ENCODE measurements around the gene URB2. TPM values are rescaled to one million over a fixed set of nuclear protein-coding genes. Genes with fewer than 3 reads are reported as not detected.
"Not testable (repeated sequence)": the region's sequence is repeated elsewhere in the genome, so short reads cannot be mapped to it uniquely, and the experiment has no call there.

URB2 gene
- total RNA-seq, 1 experiment from 2014 or later = 21.9 TPM

- H3K36me3 ChIP-seq (ENCODE audit: control insufficient read depth, insufficient read depth, low read length); H3K27ac ChIP-seq (ENCODE audit: low read length); H3K4me3 ChIP-seq (ENCODE audit: low read depth in 2 of 2, low read length in 2 of 2); H3K27me3 ChIP-seq (ENCODE audit: control insufficient read depth, insufficient read depth, low read length); ATAC-seq; H3K9me3 ChIP-seq (ENCODE audit: control insufficient read depth, insufficient read depth, low read depth, low read length); CTCF ChIA-PET; in situ Hi-C loops (cut with HindIII; ENCODE audit: low pct_unique_long_range_greater_than_20kb, low sequenced_read_pairs); BruUV-seq (replicated peaks); DNase-seq (ENCODE audit: low read depth, low spot score); intact Hi-C loops (cut with micrococcal nuclease; ENCODE audit: unreplicated experiment); POLR2A ChIA-PET: not testable (repeated sequence)
- peaks cover 14% of the 10 kb centered on the region for H3K4me1 ChIP-seq (ENCODE audit: control insufficient read depth, insufficient read depth, low read length)
Measured at GRCh38 chr1:229622641-229623120, 3.4 kb upstream of the URB2 start.

DNA sequence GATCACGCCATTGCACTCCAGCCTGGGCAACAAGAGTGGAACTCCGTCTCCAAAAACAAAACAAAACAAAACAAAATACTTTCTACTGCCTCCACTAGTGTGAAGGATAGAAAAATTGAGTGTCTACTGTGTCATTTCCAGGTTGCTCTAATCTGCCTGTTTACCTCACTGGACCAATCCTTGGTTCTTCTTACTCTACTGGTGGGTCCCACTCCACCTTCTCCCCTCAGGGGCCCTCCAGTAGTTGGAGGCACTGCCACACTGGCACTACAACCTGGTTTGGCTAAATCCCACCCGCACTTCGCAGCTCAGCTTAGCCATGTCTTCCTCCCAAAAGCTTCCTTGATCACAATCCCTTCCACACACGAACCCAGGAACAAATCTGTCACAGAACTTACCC is 2.8 kb upstream of the URB2 start:
- POLR2A ChIA-PET = no interaction called here
- in situ Hi-C loops (cut with HindIII; ENCODE audit: low pct_unique_long_range_greater_than_20kb, low sequenced_read_pairs) = no loop called here
- no peak for TF ChIP-seq TCF7L2 (IDR thresholded peaks at IDR 0.05; ENCODE audit: low read depth, low read length)
- TF ChIP-seq, protein P1, sequence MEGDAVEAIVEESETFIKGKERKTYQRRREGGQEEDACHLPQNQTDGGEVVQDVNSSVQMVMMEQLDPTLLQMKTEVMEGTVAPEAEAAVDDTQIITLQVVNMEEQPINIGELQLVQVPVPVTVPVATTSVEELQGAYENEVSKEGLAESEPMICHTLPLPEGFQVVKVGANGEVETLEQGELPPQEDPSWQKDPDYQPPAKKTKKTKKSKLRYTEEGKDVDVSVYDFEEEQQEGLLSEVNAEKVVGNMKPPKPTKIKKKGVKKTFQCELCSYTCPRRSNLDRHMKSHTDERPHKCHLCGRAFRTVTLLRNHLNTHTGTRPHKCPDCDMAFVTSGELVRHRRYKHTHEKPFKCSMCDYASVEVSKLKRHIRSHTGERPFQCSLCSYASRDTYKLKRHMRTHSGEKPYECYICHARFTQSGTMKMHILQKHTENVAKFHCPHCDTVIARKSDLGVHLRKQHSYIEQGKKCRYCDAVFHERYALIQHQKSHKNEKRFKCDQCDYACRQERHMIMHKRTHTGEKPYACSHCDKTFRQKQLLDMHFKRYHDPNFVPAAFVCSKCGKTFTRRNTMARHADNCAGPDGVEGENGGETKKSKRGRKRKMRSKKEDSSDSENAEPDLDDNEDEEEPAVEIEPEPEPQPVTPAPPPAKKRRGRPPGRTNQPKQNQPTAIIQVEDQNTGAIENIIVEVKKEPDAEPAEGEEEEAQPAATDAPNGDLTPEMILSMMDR (IDR thresholded peaks at IDR 0.05) = no peak
- TF ChIP-seq POLR2AphosphoS5 (IDR thresholded peaks at IDR 0.05; ENCODE audit: low read depth, low read length) = no peak
- TF ChIP-seq, protein P2, sequence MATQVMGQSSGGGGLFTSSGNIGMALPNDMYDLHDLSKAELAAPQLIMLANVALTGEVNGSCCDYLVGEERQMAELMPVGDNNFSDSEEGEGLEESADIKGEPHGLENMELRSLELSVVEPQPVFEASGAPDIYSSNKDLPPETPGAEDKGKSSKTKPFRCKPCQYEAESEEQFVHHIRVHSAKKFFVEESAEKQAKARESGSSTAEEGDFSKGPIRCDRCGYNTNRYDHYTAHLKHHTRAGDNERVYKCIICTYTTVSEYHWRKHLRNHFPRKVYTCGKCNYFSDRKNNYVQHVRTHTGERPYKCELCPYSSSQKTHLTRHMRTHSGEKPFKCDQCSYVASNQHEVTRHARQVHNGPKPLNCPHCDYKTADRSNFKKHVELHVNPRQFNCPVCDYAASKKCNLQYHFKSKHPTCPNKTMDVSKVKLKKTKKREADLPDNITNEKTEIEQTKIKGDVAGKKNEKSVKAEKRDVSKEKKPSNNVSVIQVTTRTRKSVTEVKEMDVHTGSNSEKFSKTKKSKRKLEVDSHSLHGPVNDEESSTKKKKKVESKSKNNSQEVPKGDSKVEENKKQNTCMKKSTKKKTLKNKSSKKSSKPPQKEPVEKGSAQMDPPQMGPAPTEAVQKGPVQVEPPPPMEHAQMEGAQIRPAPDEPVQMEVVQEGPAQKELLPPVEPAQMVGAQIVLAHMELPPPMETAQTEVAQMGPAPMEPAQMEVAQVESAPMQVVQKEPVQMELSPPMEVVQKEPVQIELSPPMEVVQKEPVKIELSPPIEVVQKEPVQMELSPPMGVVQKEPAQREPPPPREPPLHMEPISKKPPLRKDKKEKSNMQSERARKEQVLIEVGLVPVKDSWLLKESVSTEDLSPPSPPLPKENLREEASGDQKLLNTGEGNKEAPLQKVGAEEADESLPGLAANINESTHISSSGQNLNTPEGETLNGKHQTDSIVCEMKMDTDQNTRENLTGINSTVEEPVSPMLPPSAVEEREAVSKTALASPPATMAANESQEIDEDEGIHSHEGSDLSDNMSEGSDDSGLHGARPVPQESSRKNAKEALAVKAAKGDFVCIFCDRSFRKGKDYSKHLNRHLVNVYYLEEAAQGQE (IDR thresholded peaks at IDR 0.05; ENCODE audit: insufficient read depth in 1 of 2, low read depth in 2 of 2, low read length in 1 of 2) = no peak
- no peak for TF ChIP-seq SIN3A (IDR thresholded peaks at IDR 0.05; ENCODE audit: borderline replicate concordance, insufficient read depth, low read depth, low read length)
- no peaks in the 10 kb centered on the region for H3K27me3 ChIP-seq (ENCODE audit: control insufficient read depth, insufficient read depth, low read length)
- intact Hi-C loops (cut with micrococcal nuclease; ENCODE audit: unreplicated experiment) = no loop called here
- no peak for DNase-seq (ENCODE audit: low read depth, low spot score)
- peaks cover 16% of the 10 kb centered on the region for H3K4me1 ChIP-seq (ENCODE audit: control insufficient read depth, insufficient read depth, low read length)
- CTCF ChIA-PET = interaction anchor here (0.6 kb wide), 1 partner anchor 66 kb away, joined by 4 read pairs; no protein-coding TSS in a partner anchor
- no peak overlapping the region for H3K27ac ChIP-seq (ENCODE audit: low read length)
- BruUV-seq (replicated peaks) = no TSS peak
- peaks cover 4% of the 10 kb centered on the region for H3K36me3 ChIP-seq (ENCODE audit: control insufficient read depth, insufficient read depth, low read length)
- ATAC-seq = no peak
- no peak overlapping the region for H3K4me3 ChIP-seq (ENCODE audit: low read depth in 2 of 2, low read length in 2 of 2)
- H3K9me3 ChIP-seq (ENCODE audit: control insufficient read depth, insufficient read depth, low read depth, low read length) = no peaks in the 10 kb centered on the region

- Histone ChIP-seq H3K27ac (ENCODE audit: low read length) (no peak overlapping the region; the same call in 1 of the 2 replicates), H3K4me3 (ENCODE audit: low read depth in 2 of 2, low read length in 2 of 2) (no peak overlapping the region), H3K36me3 (ENCODE audit: control insufficient read depth, insufficient read depth, low read length) (peaks cover 4% of the 10 kb centered on the region), H3K9me3 (ENCODE audit: control insufficient read depth, insufficient read depth, low read depth, low read length) (no peaks in the 10 kb centered on the region), H3K27me3 (ENCODE audit: control insufficient read depth, insufficient read depth, low read length) (no peaks in the 10 kb centered on the region), H3K4me1 (ENCODE audit: control insufficient read depth, insufficient read depth, low read length) (peaks cover 18% of the 10 kb centered on the region)
- TF ChIP-seq, protein P1 (IDR thresholded peaks at IDR 0.05) = no peak
- no peak for TF ChIP-seq SIN3A (IDR thresholded peaks at IDR 0.05; ENCODE audit: borderline replicate concordance, insufficient read depth, low read depth, low read length)
- no peak for TF ChIP-seq TCF7L2 (IDR thresholded peaks at IDR 0.05; ENCODE audit: low read depth, low read length)
- TF ChIP-seq POLR2AphosphoS5 (IDR thresholded peaks at IDR 0.05; ENCODE audit: low read depth, low read length) = no peak
- TF ChIP-seq, protein P2 (IDR thresholded peaks at IDR 0.05; ENCODE audit: insufficient read depth in 1 of 2, low read depth in 2 of 2, low read length in 1 of 2) = no peak
- intact Hi-C loops (cut with micrococcal nuclease; ENCODE audit: unreplicated experiment) (no loop called here), in situ Hi-C loops (cut with HindIII; ENCODE audit: low pct_unique_long_range_greater_than_20kb, low sequenced_read_pairs) (no loop called here)
- TSS peak; percentile 60 for BruUV-seq (replicated peaks)
- ChIA-PET POLR2A (no interaction called here), CTCF (interaction anchor here (0.6 kb wide), 1 partner anchor 67 kb away, joined by 4 read pairs; no protein-coding TSS in a partner anchor)
- ATAC-seq = no peak
- DNase-seq (ENCODE audit: low read depth, low spot score) = no peak
Measured at GRCh38 chr1:229623838-229624237, 2.2 kb upstream of the URB2 start.

All from Panc1 (cell line).